ENCODE results near the gene ELAVL4.

ELAVL4 gene

GRCh38 chr1:50108497-50109059 lies at the start of gene ELAVL4:
TSS of gene ELAVL4 (plus strand) at chr1:50108920. CDS start at chr1:50109190, 270 bp downstream.
- DNase-seq (ENCODE audit: low spot score), result no peak

GRCh38 chr1:50060279-50060678 lies 48.4 kb upstream of the ELAVL4 start:
- no peak for DNase-seq (ENCODE audit: low spot score)

GRCh38 chr1:50066806-50067205 lies 41.9 kb upstream of the ELAVL4 start:
- DNase-seq (ENCODE audit: low spot score), result no peak

- DNase-seq (ENCODE audit: low spot score), result no peak
These were observed 33.8 kb upstream of the ELAVL4 start for GRCh38 chr1:50074931-50075330.

- no peak for DNase-seq (ENCODE audit: low spot score)
These were observed 31.4 kb upstream of the ELAVL4 start for GRCh38 chr1:50077273-50077672.

GRCh38 chr1:50080904-50081586 lies 27.7 kb upstream of the ELAVL4 start:
- DNase-seq (ENCODE audit: low spot score), result no peak

GRCh38 chr1:50084389-50084788 lies 24.3 kb upstream of the ELAVL4 start:
- no peak for DNase-seq (ENCODE audit: low spot score)

GRCh38 chr1:50091068-50091467 lies 17.7 kb upstream of the ELAVL4 start:
- DNase-seq (ENCODE audit: low spot score), result no peak

- no peak for DNase-seq (ENCODE audit: low spot score)
These were observed 13.0 kb upstream of the ELAVL4 start for GRCh38 chr1:50095716-50096115.

- no peak for DNase-seq (ENCODE audit: low spot score)
These were observed 11.6 kb upstream of the ELAVL4 start for GRCh38 chr1:50097021-50097679.

- no peak for DNase-seq (ENCODE audit: low spot score)
These were observed 10.9 kb upstream of the ELAVL4 start for GRCh38 chr1:50097791-50098190.

- DNase-seq (ENCODE audit: low spot score), result no peak
These were observed 10.1 kb upstream of the ELAVL4 start for GRCh38 chr1:50098591-50099021.

GRCh38 chr1:50099654-50100053 lies 9.1 kb upstream of the ELAVL4 start:
- DNase-seq (ENCODE audit: low spot score), result no peak

GRCh38 chr1:50103615-50104081 lies 5.1 kb upstream of the ELAVL4 start:
- no peak for DNase-seq (ENCODE audit: low spot score)

GRCh38 chr1:50105433-50105832 lies 3.3 kb upstream of the ELAVL4 start:
- DNase-seq (ENCODE audit: low spot score), result no peak

GRCh38 chr1:50106095-50106761 lies 2.5 kb upstream of the ELAVL4 start:
- no peak for DNase-seq (ENCODE audit: low spot score)

GRCh38 chr1:50109116-50109515 lies 396 bp downstream of the ELAVL4 start:
- no peak for DNase-seq (ENCODE audit: low spot score)

- DNase-seq (ENCODE audit: low spot score), result no peak
These were observed 941 bp downstream of the ELAVL4 start for GRCh38 chr1:50109647-50110075.

- no peak for DNase-seq (ENCODE audit: low spot score)
These were observed 1.4 kb downstream of the ELAVL4 start for GRCh38 chr1:50110151-50110550.

GRCh38 chr1:50110656-50111055 lies 1.9 kb downstream of the ELAVL4 start:
- DNase-seq (ENCODE audit: low spot score), result no peak

- no peak for DNase-seq (ENCODE audit: low spot score)
These were observed 2.8 kb downstream of the ELAVL4 start for GRCh38 chr1:50111503-50111902.

- DNase-seq (ENCODE audit: low spot score), result no peak
These were observed 3.5 kb downstream of the ELAVL4 start for GRCh38 chr1:50112193-50112592.

GRCh38 chr1:50123071-50123470 lies 14.4 kb downstream of the ELAVL4 start:
- DNase-seq (ENCODE audit: low spot score), result no peak
